Measurements from ENCODE around the gene PAN3. TPM values are rescaled to one million over a fixed set of nuclear protein-coding genes. Genes with fewer than 3 reads are reported as not detected.

PAN3 gene
- total RNA-seq, 1 experiment from 2014 or later: 46.1 TPM

DNA sequence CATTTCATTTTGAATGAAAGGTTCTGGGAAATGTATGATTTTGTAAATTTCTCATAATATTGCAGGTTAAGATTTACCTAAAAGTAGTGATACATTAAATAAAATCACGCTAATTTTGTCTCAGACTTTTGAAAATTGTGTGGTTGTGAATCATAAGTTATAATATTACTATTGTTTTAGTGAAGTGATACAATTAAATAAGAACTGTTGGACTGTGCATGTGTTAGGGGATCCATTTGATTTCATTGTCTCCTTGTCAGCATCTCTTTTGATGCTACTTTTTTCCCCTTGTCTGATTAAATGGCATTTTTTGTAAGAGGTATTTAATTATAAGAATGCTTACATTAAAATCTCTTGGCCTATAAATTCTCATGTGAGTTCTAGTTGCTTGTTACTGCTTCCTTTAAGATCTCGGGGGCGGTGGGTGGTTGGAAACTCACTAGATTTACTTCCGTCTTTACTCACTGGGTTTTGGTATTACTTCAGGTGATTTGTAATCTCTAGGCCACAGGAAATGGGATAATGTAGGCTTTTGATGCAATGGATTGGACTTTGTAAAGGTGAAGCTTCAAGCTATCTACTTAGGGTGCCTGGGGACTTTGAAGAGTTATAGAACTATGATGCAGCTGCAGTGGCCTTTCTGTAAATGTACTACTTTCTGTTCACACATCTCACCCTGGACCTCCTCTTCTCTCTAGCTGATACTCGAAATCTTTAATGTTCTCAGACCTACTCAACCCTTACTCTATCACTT, 66.5 kb downstream of the PAN3 start:
- POLR2A ChIA-PET (ENCODE audit: low non-redundant PET): no interaction called here

DNA sequence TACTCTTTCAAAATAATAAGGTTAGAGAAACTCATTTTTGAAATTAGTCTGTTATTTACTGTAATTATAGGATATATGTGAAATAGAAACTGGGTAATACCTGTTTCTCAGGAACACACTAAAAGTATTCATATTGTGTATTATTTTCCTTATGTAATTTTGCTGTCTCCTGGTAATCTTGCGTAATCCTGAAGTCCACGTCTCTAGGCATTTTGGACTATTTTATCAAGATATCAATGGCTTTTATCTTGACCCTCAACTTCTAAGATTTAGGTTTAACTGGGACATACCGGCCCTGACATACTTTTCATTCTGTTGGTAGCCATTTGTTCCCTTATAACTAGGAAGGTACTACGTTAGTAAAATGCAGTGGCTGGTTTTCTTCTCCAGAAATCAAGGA, 80.3 kb downstream of the PAN3 start:
- TF ChIP-seq, protein P1, sequence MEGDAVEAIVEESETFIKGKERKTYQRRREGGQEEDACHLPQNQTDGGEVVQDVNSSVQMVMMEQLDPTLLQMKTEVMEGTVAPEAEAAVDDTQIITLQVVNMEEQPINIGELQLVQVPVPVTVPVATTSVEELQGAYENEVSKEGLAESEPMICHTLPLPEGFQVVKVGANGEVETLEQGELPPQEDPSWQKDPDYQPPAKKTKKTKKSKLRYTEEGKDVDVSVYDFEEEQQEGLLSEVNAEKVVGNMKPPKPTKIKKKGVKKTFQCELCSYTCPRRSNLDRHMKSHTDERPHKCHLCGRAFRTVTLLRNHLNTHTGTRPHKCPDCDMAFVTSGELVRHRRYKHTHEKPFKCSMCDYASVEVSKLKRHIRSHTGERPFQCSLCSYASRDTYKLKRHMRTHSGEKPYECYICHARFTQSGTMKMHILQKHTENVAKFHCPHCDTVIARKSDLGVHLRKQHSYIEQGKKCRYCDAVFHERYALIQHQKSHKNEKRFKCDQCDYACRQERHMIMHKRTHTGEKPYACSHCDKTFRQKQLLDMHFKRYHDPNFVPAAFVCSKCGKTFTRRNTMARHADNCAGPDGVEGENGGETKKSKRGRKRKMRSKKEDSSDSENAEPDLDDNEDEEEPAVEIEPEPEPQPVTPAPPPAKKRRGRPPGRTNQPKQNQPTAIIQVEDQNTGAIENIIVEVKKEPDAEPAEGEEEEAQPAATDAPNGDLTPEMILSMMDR (conservative IDR thresholded peaks at IDR 0.05; ENCODE audit: low read depth, low read length): no peak
- TF ChIP-seq EZH2 (IDR thresholded peaks at IDR 0.05; ENCODE audit: borderline replicate concordance, low read depth, low read length, poor library complexity, severe bottlenecking): no peak
- Histone ChIP-seq H3K9me3 (ENCODE audit: low read depth, low read length, poor library complexity, severe bottlenecking) (no peaks in the 10 kb centered on the region), H3K27ac (ENCODE audit: low read depth, low read length, poor library complexity, severe bottlenecking) (no peak overlapping the region), H3K27me3 (replicated peaks; ENCODE audit: insufficient read depth, low read depth, low read length, poor library complexity) (no peaks in the 10 kb centered on the region), H3K4me1 (ENCODE audit: insufficient read depth, low read length, poor library complexity, severe bottlenecking) (no peaks in the 10 kb centered on the region), H3K4me3 (ENCODE audit: low read depth, low read length, poor library complexity, severe bottlenecking) (no peak overlapping the region), H3K36me3 (ENCODE audit: insufficient read depth, low read length, poor library complexity, severe bottlenecking) (no peaks in the 10 kb centered on the region)
- intact Hi-C loops (cut with micrococcal nuclease; ENCODE audit: unreplicated experiment): no loop called here
- ChIA-PET POLR2A (ENCODE audit: low non-redundant PET) (no interaction called here), CTCF (no interaction called here)
- BruUV-seq (replicated peaks): no TSS peak
- no peak for DNase-seq (ENCODE audit: low spot score)

More for the DNA sequence above, 66.5 kb downstream of the PAN3 start:
- Histone ChIP-seq H3K27me3 (replicated peaks; ENCODE audit: insufficient read depth, low read depth, low read length, poor library complexity) (no peaks in the 10 kb centered on the region), H3K4me3 (ENCODE audit: low read depth, low read length, poor library complexity, severe bottlenecking) (no peak overlapping the region), H3K36me3 (ENCODE audit: insufficient read depth, low read length, poor library complexity, severe bottlenecking) (no peaks in the 10 kb centered on the region), H3K27ac (ENCODE audit: low read depth, low read length, poor library complexity, severe bottlenecking) (no peak overlapping the region), H3K9me3 (ENCODE audit: low read depth, low read length, poor library complexity, severe bottlenecking) (no peaks in the 10 kb centered on the region), H3K4me1 (ENCODE audit: insufficient read depth, low read length, poor library complexity, severe bottlenecking) (no peaks in the 10 kb centered on the region)
- intact Hi-C loops (cut with micrococcal nuclease; ENCODE audit: unreplicated experiment): no loop called here
- no peak for DNase-seq (ENCODE audit: low spot score)
- CTCF ChIA-PET: no interaction called here
- no peak for TF ChIP-seq EZH2 (IDR thresholded peaks at IDR 0.05; ENCODE audit: borderline replicate concordance, low read depth, low read length, poor library complexity, severe bottlenecking)
- TF ChIP-seq, protein P1 (conservative IDR thresholded peaks at IDR 0.05; ENCODE audit: low read depth, low read length): no peak
- BruUV-seq (replicated peaks): no TSS peak

DNA sequence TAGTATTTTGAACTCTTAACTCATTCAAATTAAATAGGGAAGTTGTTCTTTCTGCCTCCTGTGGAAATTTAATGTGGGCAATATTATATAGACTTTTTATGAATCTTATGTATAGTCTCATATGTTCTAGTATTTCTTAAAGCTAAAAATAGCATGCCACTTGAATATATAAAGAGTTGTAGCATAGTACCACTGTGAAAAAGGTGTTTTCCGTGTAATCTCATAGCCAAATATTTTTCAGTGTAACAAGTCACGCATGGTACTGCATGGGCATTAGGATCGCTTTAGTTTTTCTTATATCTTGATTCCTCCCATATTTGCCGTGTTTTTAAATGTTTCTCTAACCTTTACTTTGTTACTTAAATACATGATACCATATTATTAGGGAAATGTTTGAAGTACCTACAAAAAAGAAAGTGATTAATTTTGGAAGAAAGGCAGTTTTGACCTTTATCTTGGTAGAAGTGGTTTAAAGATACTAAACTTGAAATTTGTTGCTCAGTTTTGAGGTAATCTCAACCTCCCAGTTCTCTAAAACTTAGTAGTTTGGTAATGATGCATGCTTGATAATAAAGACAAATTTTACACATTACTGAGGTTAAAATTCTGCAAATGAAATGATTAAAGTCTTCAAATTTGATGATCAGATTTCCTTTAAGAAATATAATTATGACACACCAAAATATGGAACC, 81.2 kb downstream of the PAN3 start:
- no peak for DNase-seq (ENCODE audit: low spot score)
- intact Hi-C loops (cut with micrococcal nuclease; ENCODE audit: unreplicated experiment): no loop called here
- H3K4me1 ChIP-seq (ENCODE audit: insufficient read depth, low read length, poor library complexity, severe bottlenecking): no peaks in the 10 kb centered on the region
- ChIA-PET CTCF (no interaction called here), POLR2A (ENCODE audit: low non-redundant PET) (no interaction called here)
- no peak overlapping the region for H3K4me3 ChIP-seq (ENCODE audit: low read depth, low read length, poor library complexity, severe bottlenecking)
- no peaks in the 10 kb centered on the region for H3K27me3 ChIP-seq (replicated peaks; ENCODE audit: insufficient read depth, low read depth, low read length, poor library complexity)
- no TSS peak for BruUV-seq (replicated peaks)
- no peaks in the 10 kb centered on the region for H3K9me3 ChIP-seq (ENCODE audit: low read depth, low read length, poor library complexity, severe bottlenecking)
- no peaks in the 10 kb centered on the region for H3K36me3 ChIP-seq (ENCODE audit: insufficient read depth, low read length, poor library complexity, severe bottlenecking)
- no peak overlapping the region for H3K27ac ChIP-seq (ENCODE audit: low read depth, low read length, poor library complexity, severe bottlenecking)
- TF ChIP-seq EZH2 (IDR thresholded peaks at IDR 0.05; ENCODE audit: borderline replicate concordance, low read depth, low read length, poor library complexity, severe bottlenecking): no peak
- TF ChIP-seq, protein P1 (conservative IDR thresholded peaks at IDR 0.05; ENCODE audit: low read depth, low read length): no peak
